Stimulated activated CD8-positive, alpha-beta memory T cell treated with anti-CD3 and anti-CD28 coated beads, Interleukin-7, amount 100 ng/mL, for 48 hours (primary cell): Measurements from ENCODE around the gene COMP.

ENCODE experiments used
- DNase-seq, 2 donors: peaks; one replicate each; pipeline ENCODE4 v3.0.0-alpha.2; 2020; ENCODE audit warnings: low read depth in 1 of 2; ENCODE audit errors: extremely low read depth in 1 of 2

COMP gene

GRCh38 chr19:18804139-18804601 lies 13.1 kb upstream of the COMP start:
- no peak for DNase-seq

- DNase-seq, result no peak
These were observed 12.5 kb upstream of the COMP start for GRCh38 chr19:18803550-18804138.

- no peak for DNase-seq
These were observed 11.2 kb upstream of the COMP start for GRCh38 chr19:18802354-18802753.

DNA sequence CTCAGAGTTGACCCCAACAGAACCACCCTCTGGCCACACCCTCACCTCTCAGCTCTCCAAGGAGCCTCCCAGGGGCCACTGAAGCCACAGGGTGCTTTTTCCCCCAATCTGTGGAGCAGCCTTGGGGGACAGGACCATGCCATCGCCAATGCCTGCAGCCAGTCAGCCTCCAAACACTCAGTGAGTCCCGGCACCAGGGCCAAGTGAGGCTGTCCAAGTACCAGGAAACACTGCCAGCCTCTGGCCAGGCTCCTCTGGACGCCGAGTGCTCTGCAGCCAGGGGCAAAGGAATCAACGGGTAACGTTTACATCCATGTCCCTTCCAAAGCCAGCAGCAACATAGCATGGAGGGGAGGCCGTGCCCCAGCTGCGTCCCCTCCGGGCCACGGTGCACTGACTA lies 9.5 kb upstream of the COMP start:
- DNase-seq, result no peak

- DNase-seq, result no peak
These were observed 9.0 kb upstream of the COMP start for GRCh38 chr19:18800079-18800478.

DNA sequence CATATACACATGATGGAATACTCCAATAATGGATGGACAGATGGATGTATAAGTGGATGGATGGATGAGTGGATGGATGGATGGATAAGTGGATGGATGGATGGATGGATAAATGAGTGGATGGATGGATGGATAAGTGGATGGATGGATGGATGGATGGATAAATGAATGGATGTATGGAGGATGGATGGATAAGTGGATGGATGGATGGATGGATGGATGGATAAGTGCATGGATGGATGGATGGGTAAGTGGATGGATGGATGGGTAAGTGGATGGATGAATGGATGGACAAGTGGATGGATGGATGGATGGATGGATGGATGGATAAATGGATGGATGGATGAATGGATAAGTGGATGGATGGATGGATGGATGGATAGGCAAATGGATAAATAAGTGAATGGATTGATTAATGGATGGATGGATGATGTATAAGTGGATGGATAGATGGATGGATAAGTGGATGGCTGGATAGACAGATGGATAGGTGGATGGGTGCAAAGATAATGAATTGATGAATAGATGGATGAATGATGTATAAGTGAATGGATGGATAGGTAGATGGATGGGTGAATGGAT lies 8.4 kb upstream of the COMP start:
- no peak for DNase-seq

DNA sequence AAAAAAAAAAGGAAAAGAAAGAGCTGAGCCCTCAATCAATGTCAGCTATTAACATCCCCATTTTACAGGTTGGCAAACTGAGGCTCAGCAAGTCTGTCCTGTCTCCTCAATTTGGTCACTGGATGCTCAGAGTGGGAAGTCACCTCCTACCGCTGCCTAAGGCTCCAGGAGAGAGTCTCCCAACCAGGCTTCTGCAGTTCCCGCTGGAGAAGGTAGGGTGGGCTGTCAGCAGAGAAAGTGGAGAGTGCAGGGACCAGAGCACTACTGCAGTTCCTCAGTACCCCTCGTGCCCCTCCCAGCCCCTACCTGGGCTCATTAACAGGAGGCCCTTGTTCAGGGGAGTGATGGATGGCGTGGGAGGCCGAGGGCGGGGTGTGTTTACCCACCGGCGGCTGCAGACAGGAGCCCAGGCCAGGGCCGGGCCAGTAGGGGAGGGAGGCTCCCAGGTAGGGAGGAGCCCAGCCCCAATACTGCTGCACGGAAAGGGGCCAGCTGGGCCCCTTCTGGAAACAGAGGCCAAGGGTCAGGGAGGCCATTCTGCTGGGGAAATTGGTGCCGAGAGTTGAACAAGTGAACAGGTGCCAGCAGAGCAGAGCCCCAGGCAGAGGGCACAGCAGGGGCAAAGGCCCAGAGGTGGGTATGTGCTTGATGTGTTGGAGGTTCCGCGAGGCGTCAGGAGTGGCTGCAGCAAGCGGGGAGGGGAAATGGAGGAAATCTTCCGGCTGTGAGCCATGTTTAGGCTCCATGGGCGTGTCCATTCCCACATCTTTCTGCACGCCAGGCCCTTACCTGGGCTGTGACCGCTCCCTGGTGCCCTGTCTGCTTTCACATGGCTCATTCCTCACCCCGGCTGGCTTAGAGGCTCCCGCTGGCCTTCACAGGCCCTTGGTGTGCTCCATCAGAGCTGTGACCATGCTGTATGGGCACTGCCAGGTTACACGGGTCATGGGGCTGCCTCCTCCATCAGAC lies 7.6 kb upstream of the COMP start:
- DNase-seq, result no peak

DNA sequence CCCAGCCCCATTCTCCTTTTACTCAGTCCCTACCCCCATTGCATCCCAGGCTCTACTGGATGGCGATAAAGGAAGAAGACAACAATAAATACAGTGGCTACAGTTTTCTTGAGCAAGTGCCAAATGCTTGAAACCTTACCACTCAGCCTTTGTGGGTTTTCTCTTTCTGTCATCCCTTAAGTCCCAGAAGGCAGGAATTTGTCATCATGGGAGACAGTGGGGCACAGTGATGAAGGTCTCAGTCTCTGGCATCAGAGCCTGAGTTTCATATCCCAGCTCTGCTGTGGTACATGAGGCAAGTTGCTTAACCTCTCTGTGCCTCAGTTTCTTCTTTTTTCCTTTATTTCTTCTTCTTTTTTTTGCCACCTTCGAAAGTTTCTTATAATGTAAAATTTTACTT lies 5.1 kb upstream of the COMP start:
- DNase-seq, result no peak

- no peak for DNase-seq
These were observed 4.4 kb upstream of the COMP start for GRCh38 chr19:18795540-18795939.

- DNase-seq, result no peak
These were observed 3.6 kb upstream of the COMP start for GRCh38 chr19:18794692-18795091.

- no peak for DNase-seq
These were observed 2.9 kb upstream of the COMP start for GRCh38 chr19:18794029-18794313.

GRCh38 chr19:18793144-18794028 lies 2.3 kb upstream of the COMP start:
- no peak for DNase-seq

DNA sequence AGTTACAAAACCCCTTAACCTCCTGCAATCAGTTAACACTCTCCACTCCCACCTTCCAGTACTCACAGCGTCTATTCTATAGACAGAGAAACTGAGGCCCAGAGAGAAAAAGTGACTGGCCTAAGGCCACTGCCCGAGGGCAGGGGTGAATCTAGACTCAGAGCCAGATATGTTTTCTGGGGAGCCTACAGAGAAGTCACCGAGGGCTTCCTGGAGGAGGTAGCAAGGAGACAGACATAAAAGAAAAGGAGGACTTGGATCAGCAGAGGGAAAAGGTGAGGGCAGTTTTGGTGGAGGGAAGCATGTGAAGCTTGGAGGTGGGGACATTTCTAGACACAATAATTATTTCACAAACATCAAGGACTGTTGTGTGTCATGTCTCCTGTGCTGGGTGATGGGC lies 1.6 kb upstream of the COMP start:
- no peak for DNase-seq

DNA sequence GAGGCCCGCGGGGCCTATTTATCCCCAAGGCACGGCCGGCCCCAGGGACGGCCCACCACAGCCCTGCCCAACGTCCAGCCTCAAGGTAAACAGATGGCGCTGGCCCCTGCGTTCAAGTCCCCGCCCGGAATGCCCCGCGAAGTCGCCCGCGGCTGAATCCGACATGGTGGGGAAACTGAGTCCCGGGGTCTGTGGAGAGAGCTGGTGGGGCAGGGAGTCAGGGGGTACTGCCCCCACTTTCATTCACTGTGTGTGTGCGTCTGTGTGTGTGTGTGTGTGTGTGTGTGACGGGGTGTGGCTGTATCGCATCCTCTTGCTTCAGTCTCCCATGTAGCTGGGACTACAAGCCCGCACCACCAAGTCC lies 192 bp upstream of the COMP start:
- no peak for DNase-seq

- DNase-seq, result peak in 1 of 2 donors; percentile 14
These were observed 1.1 kb downstream of the COMP start for GRCh38 chr19:18789883-18790565.

DNA sequence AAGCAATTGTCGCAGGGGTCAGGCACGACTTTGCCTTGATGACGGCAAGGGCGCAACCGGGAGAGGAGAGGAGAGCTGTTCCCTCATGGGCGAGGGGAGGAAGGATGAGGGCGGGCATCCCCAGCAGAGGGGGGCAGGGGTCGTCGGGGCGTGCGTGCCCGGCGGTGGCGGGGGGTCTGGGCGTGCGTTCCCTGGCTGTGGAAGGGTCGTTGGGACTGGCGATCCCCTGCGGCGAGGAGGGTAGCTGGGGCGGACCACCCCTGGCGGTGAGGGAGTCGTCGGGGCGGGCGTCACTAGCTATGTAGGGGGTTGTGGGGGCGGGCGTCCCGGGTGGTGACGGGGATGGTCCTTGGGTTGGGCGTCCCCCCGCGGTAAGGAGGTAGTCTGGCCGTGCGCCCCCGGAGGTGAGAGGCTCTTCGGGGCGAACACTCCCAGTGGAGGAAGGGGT lies 1.7 kb downstream of the COMP start:
- no peak for DNase-seq

GRCh38 chr19:18788529-18789421 lies 2.3 kb downstream of the COMP start:
- DNase-seq, result no peak

DNA sequence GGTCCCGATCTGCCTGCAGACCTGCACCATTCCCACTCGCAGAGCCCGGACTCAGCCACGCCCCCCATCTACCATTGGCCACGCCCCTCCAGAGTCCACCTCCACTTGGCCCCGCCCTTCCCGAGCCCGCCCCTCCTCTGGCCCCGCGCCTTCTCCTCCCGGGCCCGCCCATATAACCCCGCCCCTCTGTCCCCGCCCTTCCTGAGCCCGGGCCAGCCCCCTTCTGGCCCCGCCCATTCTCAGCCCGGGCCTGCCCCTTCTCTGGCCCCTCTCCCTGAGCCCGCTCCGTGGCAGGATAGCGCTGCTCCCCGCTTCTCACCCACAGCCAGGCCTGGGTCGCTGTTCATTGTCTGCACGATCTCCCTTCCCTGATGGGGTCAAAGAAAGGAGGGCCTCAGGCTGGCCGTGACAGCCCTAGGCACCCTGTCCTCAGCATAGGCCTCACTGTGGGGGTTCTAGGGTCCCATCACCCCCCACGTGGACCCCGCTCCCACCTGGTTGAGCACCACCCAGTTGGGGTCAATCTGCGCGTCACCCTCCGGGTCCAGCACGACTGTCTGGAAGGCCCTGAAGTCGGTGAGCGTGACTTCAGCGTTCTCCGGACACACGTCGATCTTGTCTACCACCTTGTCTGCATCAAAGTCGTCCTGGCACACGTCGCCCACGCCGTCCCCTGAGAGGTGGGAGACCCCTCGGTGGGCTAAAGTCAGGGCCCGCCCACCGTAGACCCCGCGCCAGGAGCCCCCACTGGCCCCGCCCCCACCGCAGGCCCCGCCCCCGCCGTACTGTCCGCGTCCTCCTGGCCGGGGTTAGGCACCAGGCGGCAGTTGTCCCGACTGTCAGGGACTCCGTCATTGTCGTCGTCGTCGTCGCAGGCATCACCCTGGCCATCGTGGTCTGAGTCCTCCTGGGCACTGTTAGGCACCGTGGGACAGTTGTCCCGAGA lies 5.7 kb downstream of the COMP start:
- peak; percentile 45 to 80 for DNase-seq

GRCh38 chr19:18784786-18785120 lies 6.4 kb downstream of the COMP start:
- DNase-seq, result no peak
